ENCODE results near the gene TRIM16. TPM values are rescaled to one million over a fixed set of nuclear protein-coding genes. Genes with fewer than 3 reads are reported as not detected.

TRIM16 gene
- total and polyA plus RNA-seq, 2 of the 4 experiments (the other 2 are of a cell fraction) = 22.3 to 52.5 TPM

GRCh38 chr17:15657868-15658267, 26.2 kb downstream of the TRIM16 start:
- ATAC-seq (ENCODE audit: low read depth) (no peak), DNase-seq (no peak)
- intact Hi-C loops (cut with micrococcal nuclease) (no loop called here), dilution Hi-C loops (cut with HindIII; ENCODE audit: low sequenced_read_pairs, unreplicated experiment) (no loop called here), in situ Hi-C loops (cut with MboI; ENCODE audit: low sequenced_read_pairs) (loop anchor here (25.0 kb wide), 1 partner anchor 396 kb away; the partner anchor contains the start of gene PMP22)
- H2AK9ac ChIP-seq (replicated peaks; ENCODE audit: low read depth, low read length, poor library complexity) = no peak overlapping the region
- no peak overlapping the region for H2BK120ac ChIP-seq (ENCODE audit: low read depth, low read length)
- ChIA-PET POLR2A (ENCODE audit: unreplicated experiment) (no interaction called here), CTCF (no interaction called here)
- H3K23ac ChIP-seq (ENCODE audit: low read depth, low read length) = no peak overlapping the region
- peaks cover 1% of the 10 kb centered on the region; the same call in 1 of the 2 replicates for H3K36me3 ChIP-seq (ENCODE audit: control insufficient read depth, insufficient read depth, low read length)
- H3K9me3 ChIP-seq (ENCODE audit: control insufficient read depth, insufficient read depth, low read length) = no peaks in the 10 kb centered on the region
- no TSS peak for BruUV-seq (replicated peaks)
- H3K4ac ChIP-seq (ENCODE audit: low read depth, low read length) = no peak overlapping the region
- no peaks in the 10 kb centered on the region; the same call in 1 of the 2 replicates for H3K9me1 ChIP-seq (ENCODE audit: insufficient read depth, low read length)
- no peaks in the 10 kb centered on the region for H4K20me1 ChIP-seq (ENCODE audit: insufficient read depth, low read length)
- H3K14ac ChIP-seq (replicated peaks; ENCODE audit: low read depth, low read length) = no peak overlapping the region
- no peak overlapping the region for H4K5ac ChIP-seq (ENCODE audit: low read depth, low read length)
- H3K27ac ChIP-seq (ENCODE audit: insufficient read depth, low read length) = no peak overlapping the region
- no peak overlapping the region for H4K8ac ChIP-seq (ENCODE audit: low read depth in 2 of 2, low read length in 2 of 2)
- H3K9ac ChIP-seq (ENCODE audit: low read depth, low read length) = no peak overlapping the region
- H4K91ac ChIP-seq (ENCODE audit: insufficient read depth, low read depth, low read length) = no peak overlapping the region
- no peaks in the 10 kb centered on the region for H3K79me1 ChIP-seq (ENCODE audit: low read depth in 1 of 2, low read length in 2 of 2)
- no peak overlapping the region for H2AK5ac ChIP-seq (ENCODE audit: low read depth, low read length)
- no peak overlapping the region for H2AFZ ChIP-seq (replicated peaks; ENCODE audit: low read length, poor library complexity)
- H2BK5ac ChIP-seq (ENCODE audit: low read depth, low read length, poor library complexity, severe bottlenecking) = no peak overlapping the region
- H3K18ac ChIP-seq (ENCODE audit: low read depth, low read length) = no peak overlapping the region
- H3K56ac ChIP-seq (ENCODE audit: extremely low read depth, insufficient read depth, low read length) = no peak overlapping the region
- H3K4me2 ChIP-seq (ENCODE audit: low read depth, low read length) = no peak overlapping the region
- H3K4me1 ChIP-seq (ENCODE audit: control insufficient read depth, insufficient read depth, low read length) = peaks cover 9% of the 10 kb centered on the region
- TF ChIP-seq NFE2L2 (IDR thresholded peaks at IDR 0.05; ENCODE audit: low read depth, low read length) (no peak), ELK1 (IDR thresholded peaks at IDR 0.05; ENCODE audit: borderline replicate concordance, low read depth, low read length) (no peak), USF2 (IDR thresholded peaks at IDR 0.05; ENCODE audit: low read depth, low read length) (no peak)
- no peak overlapping the region for H3K4me3 ChIP-seq (ENCODE audit: insufficient read depth, low read depth, low read length)
- H2BK15ac ChIP-seq (ENCODE audit: low read depth, low read length) = no peak overlapping the region
- no peak overlapping the region for H2BK20ac ChIP-seq (ENCODE audit: low read depth, low read length)
- H3K27me3 ChIP-seq (ENCODE audit: control insufficient read depth, insufficient read depth, low read length) = no peaks in the 10 kb centered on the region

All from IMR-90 (cell line).